Germinal center (tissue), 1 donor: Measurements from ENCODE around the gene CLBA1.
"Not testable (repeated sequence)": the region's sequence is repeated elsewhere in the genome, so short reads cannot be mapped to it uniquely, and the experiment has no call there.

ENCODE experiments used
- DNase-seq: peaks from one replicate; pipeline ENCODE4 v3.0.0; 2012; ENCODE audit warnings: mixed read lengths, low spot score

The CLBA1 gene

DNA sequence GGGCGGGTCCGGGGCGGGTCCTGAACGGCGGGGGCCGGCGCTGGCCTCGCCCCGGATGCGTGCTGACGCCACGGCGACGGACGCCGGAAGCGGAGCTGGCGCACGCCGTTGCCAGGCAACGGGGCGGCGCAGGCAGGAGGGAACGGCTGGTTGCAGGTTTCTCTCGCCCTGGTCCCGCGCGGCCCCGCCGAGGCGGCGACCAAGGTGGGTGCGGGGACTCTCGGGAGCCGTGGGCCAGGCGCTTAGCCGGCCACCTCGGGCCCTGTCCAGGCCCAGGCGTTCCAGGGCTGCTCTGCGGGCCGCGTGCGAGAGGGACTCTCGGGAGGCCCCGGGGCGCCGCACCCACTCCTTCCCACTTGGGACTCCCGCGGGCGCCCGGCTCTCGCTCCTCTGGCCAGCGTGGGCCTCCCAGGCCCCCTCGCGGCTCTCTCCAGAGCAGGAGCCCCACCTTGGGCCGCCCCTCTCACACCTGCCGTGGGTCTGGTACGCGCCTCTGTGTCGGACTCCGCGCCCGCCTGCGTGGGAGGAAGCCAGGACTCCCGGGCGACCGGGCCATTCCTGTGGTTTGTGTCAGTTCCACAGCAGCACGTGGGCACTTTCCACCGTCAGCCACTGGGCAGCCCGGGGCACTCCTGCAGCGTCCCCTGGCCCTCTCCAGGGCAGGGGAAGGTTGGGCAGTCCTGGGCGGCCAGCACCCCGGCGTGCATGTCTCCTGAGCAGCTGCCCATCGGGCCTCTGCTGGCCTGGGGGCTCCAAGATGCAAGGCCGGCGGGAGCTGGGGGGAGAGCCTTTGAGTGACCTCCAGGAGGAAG is at the start of gene CLBA1:
Gene CLBA1 (plus strand): TSS at position 114 of the 812 bp plus-strand sequence. CDS start 644 bp downstream, at position 758.
- DNase-seq, result peak; percentile 98

DNA sequence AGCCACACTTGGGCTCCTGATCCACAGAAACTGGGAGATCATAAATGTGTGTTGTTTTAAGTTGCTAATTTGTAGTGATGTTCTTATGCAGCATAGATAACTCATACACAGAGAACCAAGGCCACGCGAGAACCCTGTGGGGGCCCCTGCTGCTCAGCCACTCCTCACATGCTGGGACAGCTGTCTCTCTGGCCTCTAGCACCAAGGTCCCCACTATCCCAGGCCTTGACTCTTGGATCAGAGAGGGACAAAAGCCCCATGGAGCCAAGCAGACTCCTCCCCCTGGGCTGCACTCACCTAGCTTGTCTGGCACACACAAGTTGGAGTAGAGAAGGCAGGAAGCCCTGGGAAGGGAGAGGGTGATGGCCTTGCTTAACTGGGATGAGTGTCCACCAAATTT is 49.6 kb upstream of the CLBA1 start:
- DNase-seq, result no peak

DNA sequence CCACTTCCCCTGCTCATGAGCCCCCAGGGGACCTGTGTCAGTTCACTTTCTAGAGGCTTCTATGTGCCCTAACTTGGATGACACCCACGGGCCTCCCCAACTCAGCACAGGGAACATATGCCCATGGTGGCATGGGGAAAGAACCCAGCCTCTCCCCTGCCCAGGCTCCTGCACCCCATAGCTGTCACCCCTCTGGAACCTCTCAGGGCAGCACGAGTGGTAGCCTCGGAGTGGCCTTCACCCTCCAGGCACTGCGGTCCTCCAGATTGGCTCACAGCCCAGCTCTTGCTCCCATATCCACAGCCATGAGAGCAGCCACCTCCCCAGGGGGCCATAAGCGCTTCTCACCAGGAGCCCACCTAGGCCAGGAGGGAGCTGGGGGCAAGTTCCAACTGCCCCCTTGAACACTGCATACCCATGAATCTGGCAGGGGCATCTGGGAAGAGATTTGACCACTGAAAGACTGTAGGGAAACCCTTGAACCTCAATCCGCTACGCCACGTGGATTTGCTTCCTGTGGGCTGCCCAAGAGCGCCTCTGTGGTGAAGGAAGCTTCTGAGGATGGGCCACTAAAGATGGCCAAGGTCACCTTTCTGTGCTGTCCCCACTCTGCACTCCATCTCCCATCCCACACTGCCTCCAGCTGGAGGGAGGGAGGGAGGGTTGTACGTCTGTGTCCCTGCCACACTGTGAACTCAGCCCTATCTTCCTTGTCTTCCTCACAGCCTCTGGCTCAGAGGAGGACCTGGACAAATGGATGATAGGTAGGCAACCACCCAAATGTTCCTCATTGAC is 49.0 kb upstream of the CLBA1 start:
- no peak for DNase-seq

- DNase-seq, result no peak
Observed at GRCh38 chr14:104937161-104937560, 48.4 kb upstream of the CLBA1 start.

DNA sequence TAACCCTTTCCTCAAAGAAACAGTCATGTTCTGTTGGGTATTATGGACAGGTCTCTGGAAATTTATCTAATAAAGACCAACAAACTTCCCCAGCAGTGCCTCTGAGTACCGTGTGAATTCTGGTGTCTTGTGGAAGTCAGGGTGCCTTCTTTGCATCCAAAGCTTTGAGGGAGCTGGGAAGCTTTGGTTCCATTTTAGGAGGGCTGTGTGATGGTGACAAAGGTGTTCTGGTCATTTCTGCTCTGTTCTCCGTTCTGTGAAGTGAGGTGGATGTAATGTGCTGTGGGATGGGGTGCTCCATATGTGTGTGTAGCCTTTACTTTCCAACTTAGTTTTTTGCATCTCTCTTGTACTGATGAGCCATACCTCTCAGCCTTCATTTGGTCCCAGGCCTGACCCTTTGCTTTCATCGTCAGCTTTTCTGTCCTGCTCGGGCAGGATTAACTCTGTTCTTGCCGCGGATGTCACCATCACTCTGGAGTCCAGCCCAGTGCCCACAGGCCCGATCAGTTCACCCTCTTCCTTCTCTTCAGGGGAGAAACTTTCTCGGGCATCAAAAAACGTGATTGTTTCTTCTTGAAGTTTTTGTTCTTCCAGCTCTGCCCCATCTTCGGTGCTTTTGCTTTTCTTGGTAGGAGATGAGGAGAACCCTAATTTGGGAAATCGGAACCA is 47.8 kb upstream of the CLBA1 start:
- no peak for DNase-seq

DNA sequence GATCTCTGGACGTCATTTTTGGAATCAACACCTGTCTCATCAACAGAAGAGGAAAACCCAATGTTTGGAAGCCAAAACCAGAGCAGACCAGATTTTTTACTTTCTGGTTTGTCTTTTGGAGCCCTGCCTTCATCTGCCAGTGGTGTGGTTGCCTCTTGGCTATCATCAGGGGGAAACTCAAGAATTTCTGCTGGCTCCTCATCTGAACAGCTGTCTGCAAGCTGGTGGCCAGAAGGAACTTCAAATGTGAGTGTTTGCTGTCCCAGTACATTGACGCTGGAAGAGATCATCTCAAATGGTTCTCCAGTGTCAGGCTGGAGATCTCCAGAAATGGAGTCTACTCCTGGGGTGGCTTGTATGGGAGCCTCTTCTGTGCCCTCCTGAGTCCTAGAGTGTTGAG is 47.2 kb upstream of the CLBA1 start:
- no peak for DNase-seq

DNA sequence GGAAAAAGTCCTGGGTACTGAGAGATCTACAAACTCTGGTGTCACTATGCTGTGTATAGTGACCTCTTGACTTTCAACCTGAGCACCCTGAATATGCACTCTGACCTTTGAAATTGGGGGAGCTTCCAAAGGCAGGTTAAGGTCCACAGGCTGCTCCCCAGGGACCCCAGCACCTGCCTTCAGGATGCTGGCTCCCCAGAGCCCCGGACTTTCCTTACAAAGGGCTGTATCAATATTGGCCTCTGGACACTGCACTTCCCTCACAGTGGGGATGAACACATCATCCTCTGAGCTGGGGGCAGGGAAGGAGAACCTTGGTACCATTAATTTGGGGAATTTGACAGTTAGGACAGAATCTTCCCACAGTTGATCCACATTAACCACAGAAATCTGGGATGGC is 46.6 kb upstream of the CLBA1 start:
- no peak for DNase-seq

DNA sequence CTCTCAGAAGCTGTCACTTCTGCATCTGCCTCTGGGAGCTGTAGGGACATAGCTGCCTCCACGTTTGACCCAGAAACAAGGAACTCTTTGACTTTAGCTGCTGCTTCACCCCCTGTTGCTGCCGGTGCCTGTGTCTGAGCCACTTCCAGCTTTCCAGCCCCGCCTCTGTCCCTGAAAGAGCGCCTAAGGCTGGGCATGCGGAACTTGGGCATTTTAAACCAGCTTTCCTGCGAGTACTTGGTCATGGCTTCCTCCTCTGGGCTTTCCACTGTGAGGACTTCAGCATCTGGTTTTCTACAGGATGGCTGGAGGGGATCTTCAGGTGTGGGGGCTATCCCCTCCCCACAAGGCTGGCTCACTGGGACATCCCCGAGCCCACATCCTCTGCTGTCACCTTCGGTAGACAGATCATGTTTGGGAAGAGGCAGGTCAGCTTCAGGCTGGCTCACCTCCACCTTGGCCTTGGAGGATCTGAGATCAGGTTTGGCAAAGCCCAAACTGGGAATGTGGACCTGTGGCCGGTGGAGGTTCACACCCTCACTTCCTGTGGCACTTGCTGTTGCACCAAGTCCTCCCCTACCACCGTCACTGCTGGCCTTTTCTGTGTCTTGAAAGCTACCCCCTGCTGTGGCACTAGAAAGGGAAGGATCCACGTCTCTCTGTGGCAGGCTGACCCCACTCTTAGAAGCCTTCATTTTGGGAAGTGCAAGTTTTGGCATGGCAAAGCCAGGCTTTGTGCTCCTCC is 45.8 kb upstream of the CLBA1 start:
- no peak for DNase-seq

DNA sequence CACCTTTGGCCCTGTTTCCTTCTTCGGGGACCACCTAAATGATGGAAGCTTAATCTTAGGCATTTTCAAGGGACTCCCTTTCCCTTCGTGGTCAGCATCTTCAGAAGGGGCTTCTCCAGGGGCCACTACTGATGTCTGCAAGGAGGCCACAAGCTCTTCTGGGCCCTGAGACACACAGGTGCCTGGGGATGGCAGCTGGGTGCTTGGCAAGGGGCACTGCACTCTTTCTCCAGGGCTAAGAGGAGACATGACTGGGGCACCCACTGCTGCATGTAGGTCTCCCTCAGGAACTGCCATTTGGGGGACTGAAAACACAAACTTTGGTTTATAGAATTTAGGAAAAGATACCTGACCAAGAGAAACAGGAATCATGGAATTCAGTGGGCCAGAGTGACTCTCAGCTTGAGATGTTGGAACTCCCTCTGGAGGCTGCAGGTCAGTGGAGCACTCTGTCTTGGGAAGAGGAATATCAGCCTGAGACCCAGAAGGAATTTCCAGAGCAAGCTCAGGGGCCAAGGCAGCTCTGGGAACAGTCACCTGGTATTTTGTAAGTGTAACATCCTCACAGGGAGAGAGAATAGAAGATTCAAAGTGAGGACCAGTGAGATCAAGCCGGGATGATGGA is 45.0 kb upstream of the CLBA1 start:
- DNase-seq, result no peak

DNA sequence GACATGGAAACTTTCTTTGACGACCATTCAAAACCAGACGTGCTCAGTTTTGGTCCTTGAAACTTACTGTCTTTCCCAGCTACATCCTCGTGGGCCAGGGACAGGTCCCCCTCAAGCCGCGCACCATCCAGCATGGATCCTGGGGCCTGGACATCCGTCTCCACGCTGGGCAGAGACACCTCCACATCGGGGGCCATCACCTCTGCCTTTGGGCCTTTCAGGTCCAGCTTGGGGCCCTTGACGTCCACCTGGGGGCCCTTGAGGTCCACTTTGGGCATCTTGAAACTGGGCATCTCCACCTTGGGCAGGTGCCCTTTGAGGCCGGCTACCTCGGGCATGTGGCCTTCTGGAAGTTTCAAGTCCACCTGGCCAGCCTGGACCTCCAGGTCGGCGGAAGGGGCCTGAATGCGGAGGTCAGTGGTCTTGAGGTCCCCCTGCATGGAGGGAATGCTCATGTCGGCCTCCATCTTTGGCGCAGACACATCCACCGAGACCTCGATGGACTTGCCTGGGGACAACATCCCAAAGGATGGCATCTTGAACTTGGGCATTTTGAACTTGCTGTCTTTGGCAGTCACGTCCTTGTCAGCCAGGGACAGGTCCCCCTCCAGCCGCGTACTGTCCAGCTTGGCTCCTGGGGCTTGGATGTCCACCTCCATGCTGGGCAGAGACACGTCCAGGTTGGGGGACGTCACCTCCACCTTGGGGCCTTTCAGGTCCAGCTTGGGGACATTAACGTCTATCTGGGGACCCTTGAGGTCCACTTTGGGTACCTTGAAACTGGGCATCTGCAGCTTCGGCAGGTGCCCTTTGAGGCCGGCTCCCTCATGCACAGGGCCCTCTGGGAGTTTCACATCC is 43.9 kb upstream of the CLBA1 start:
- DNase-seq, result no peak

DNA sequence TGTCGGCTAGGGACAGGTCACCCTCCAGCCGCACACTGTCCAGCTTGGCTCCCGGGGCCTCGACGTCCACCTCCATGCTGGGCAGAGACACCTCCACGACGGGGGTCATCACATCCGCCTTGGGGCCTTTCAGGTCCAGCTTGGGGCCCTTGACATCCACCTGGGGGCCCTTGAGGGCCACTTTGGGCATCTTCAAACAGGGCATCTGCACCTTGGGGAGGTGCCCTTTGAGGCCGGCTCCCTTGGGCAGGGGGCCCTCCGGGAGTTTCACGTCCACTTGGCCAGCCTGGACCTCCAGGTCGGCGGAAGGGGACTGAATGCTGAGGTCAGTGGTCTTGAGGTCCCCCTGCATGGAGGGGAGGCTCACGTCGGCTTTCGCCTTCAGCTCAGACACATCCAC is 43.0 kb upstream of the CLBA1 start:
- no peak for DNase-seq

GRCh38 chr14:104943216-104944015 is 42.2 kb upstream of the CLBA1 start:
- DNase-seq, result not testable (repeated sequence)

DNA sequence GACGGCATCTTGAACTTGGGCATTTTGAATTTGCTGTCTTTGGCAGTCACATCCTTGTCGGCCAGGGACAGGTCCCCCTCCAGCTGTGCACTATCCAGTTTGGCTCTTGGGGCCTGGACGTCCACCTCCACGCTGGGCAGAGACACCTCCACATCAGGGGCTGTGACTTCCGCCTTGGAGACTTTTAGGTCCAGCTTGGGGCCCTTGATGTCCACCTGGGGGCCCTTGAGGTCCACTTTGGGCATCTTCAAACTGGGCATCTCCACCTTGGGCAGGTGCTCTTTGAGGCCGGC is 41.6 kb upstream of the CLBA1 start:
- DNase-seq, result not testable (repeated sequence)

DNA sequence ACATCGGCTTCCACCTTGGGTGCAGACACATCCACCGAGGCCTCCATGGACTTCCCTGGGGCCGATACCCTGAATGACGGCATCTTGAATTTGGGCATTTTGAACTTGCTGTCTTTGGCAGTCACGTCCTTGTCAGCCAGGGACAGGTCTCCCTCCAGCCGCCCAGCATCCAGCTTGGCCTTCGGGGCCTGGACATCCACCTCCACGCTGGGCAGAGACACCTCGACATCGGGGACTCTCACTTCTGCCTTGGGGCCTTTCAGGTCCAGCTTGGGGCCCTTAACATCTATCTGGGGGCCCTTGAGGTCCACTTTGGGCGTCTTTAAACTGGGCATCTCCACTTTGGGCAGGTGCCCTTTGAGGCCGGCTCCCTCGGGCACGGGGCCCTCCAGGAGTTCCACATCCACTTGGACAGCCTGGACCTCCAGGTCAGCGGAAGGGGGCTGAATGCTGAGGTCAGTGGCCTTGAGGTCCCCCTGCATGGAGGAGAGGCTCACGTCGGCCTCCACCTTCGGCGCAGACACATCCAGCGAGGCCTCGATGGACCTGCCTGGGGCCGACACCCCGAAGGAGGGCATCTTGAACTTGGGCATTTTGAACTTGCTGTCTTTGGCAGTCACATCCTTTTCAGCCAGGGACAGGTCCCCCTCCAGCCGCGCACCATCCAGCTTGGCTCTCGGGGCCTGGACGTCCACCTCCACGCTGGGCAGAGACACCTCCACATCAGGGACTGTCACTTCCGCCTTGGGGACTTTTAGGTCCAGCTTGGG is 41.0 kb upstream of the CLBA1 start:
- DNase-seq, result not testable (repeated sequence)

- not testable (repeated sequence) for DNase-seq
Observed at GRCh38 chr14:104945266-104945665, 40.3 kb upstream of the CLBA1 start.

DNA sequence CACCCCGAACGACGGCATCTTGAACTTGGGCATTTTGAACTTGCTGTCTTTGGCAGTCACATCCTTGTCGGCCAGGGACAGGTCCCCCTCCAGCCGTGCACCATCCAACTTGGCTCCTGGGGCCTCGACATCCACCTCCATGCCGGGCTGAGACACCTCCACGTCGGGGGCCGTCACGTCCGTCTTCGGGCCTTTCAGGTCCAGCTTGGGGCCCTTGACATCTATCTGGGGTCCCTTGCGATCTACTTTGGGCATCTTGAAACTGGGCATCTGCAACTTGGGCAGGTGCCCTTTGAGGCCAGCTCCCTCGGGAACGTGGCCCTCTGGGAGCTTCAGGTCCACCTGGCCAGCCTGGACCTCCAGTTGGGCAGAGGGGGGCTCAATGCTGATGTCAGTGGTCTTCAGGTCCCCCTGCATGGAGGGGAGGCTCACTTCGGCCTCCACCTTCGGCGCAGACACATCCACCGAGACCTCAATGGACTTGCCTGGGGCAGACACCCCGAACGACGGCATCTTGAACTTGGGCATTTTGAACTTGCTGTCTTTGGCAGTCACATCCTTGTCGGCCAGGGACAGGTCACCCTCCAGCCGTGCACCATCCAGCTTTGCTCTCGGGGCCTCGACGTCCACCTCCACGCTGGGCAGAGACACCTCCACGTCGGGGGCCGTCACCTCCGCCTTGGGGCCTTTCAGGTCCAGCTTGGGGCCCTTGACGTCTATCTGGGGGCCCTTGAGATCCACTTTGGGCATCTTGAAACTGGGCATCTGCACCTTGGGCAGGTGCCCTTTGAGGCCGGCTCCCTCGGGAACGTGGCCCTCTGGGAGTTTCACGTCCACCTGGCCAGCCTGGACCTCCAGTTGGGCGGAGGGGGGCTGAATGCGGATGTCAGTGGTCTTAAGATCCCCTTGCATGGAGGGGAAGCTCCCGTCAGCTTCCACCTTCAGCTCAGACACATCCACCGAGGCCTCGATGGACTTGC is 39.3 kb upstream of the CLBA1 start:
- DNase-seq, result not testable (repeated sequence)

DNA sequence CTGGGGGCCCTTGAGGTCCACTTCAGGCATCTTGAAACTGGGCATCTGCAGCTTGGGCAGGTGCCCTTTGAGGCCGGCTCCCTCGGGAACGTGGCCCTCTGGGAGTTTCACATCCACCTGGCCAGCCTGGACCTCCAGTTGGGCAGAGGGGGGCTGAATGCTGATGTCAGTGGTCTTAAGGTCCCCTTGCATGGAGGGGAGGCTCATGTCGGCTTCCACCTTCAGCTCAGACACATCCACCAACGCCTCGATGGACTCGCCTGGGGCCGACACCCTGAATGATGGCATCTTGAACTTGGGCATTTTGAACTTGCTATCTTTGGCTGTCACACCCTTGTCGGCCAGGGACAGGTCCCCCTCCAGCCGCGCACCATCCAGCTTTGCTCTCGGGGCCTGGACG is 38.4 kb upstream of the CLBA1 start:
- DNase-seq, result not testable (repeated sequence)
